A673 (cell line): Measurements from ENCODE around the gene TTLL11. TPM values are rescaled to one million over a fixed set of nuclear protein-coding genes. Genes with fewer than 3 reads are reported as not detected.
A peak's percentile ranks its signal among the peaks of the same experiment; 100 is the strongest.

Experiments used
- BruUV-seq: library from RNA; stranded (reverse); fragments of 400-500 nt; replicated peaks from 2 replicates; lab custom pipeline; 2021; lab: Mats Ljungman, UMichigan
- CTCF ChIA-PET: fragments of 300-600 bp; sonication (Branson Sonifier 250); formaldehyde crosslinking; loops from one replicate; lab custom pipeline; 2022; ENCODE audit warnings: antibody characterized with exemption; lab: Charles Lee
- POLR2A ChIA-PET: fragments of 300-600 bp; sonication (Branson Sonifier 250); formaldehyde crosslinking; loops from one replicate; lab custom pipeline; 2022; ENCODE audit warnings: antibody characterized with exemption; ENCODE audit not compliant: low non-redundant PET; lab: Charles Lee
- DNase-seq: peaks from one replicate; pipeline ENCODE4 v3.0.0-alpha.2; 2015; ENCODE audit warnings: low spot score
- H3K27ac ChIP-seq: fragments of 200-600 bp; sonication (generic); 2 replicates; pipeline ENCODE4 v1.5.1; 2016; ENCODE audit warnings: mixed run types, low read depth, mild to moderate bottlenecking, mixed read lengths, antibody characterized with exemption, low read length; ENCODE audit not compliant: poor library complexity, severe bottlenecking
- H3K27me3 ChIP-seq: fragments of 200-600 bp; sonication (generic); replicated peaks from 2 replicates; pipeline ENCODE4 v1.6.1; 2017; ENCODE audit warnings: mixed run types, low read depth, mild to moderate bottlenecking, mixed read lengths, antibody characterized with exemption, low read length; ENCODE audit not compliant: insufficient read depth, poor library complexity
- H3K36me3 ChIP-seq: fragments of 200-600 bp; sonication (generic); 2 replicates; pipeline ENCODE4 v1.6.1; 2016; ENCODE audit warnings: mixed run types, mild to moderate bottlenecking, mixed read lengths, antibody characterized with exemption, low read length; ENCODE audit not compliant: insufficient read depth, poor library complexity, severe bottlenecking
- H3K4me1 ChIP-seq: fragments of 200-600 bp; sonication (generic); 2 replicates; pipeline ENCODE4 v1.6.1; 2017; ENCODE audit warnings: mixed run types, mild to moderate bottlenecking, mixed read lengths, antibody characterized with exemption, low read length; ENCODE audit not compliant: insufficient read depth, poor library complexity, severe bottlenecking
- H3K4me3 ChIP-seq: fragments of 200-600 bp; sonication (generic); 2 replicates; pipeline ENCODE4 v1.5.1; 2016; ENCODE audit warnings: low read depth, mixed run types, mild to moderate bottlenecking, mixed read lengths, low read length; ENCODE audit not compliant: poor library complexity, severe bottlenecking
- H3K9me3 ChIP-seq: fragments of 200-600 bp; sonication (generic); 2 replicates; pipeline ENCODE4 v1.6.1; 2016; ENCODE audit warnings: mixed run types, low read depth, mild to moderate bottlenecking, mixed read lengths, antibody characterized with exemption, low read length; ENCODE audit not compliant: poor library complexity, severe bottlenecking
- EZH2 ChIP-seq: fragments of 200-600 bp; sonication (generic); IDR thresholded peaks from 2 replicates; pipeline ENCODE4 v1.6.1; 2017; ENCODE audit warnings: borderline replicate concordance, low read depth, mild to moderate bottlenecking, mixed read lengths, antibody characterized with exemption, low read length; ENCODE audit not compliant: poor library complexity, severe bottlenecking
- intact Hi-C: fragments of 100-400 bp; cut with micrococcal nuclease; formaldehyde crosslinking; loops from one replicate; pipeline ENCODE4 v1.10.0; 2022; ENCODE audit not compliant: unreplicated experiment
- total RNA-seq: library from RNA; stranded (reverse); gene quantifications from 2 replicates; pipeline ENCODE4 v1.2.3, GENCODE V29; 2021
- TF ChIP-seq, protein P1 (sequence below): fragments of 300-800, 200-600 bp; sonication (generic); conservative IDR thresholded peaks from 2 replicates; pipeline ENCODE4 v1.5.1; 2017; ENCODE audit warnings: low read depth, mild to moderate bottlenecking, antibody characterized with exemption, low read length, moderate library complexity, mixed read lengths

TTLL11 gene
- total RNA-seq, 1 experiment from 2014 or later: 3.0 TPM

GRCh38 chr9:121860744-121861143 lies 232.4 kb downstream of the TTLL11 start:
- POLR2A ChIA-PET: no interaction called here
- Histone ChIP-seq H3K27ac (no peak overlapping the region), H3K9me3 (no peaks in the 10 kb centered on the region), H3K4me3 (no peak overlapping the region), H3K4me1 (peaks cover 4% of the 10 kb centered on the region), H3K36me3 (no peaks in the 10 kb centered on the region), H3K27me3 (no peaks in the 10 kb centered on the region)
- TF ChIP-seq, protein P1, sequence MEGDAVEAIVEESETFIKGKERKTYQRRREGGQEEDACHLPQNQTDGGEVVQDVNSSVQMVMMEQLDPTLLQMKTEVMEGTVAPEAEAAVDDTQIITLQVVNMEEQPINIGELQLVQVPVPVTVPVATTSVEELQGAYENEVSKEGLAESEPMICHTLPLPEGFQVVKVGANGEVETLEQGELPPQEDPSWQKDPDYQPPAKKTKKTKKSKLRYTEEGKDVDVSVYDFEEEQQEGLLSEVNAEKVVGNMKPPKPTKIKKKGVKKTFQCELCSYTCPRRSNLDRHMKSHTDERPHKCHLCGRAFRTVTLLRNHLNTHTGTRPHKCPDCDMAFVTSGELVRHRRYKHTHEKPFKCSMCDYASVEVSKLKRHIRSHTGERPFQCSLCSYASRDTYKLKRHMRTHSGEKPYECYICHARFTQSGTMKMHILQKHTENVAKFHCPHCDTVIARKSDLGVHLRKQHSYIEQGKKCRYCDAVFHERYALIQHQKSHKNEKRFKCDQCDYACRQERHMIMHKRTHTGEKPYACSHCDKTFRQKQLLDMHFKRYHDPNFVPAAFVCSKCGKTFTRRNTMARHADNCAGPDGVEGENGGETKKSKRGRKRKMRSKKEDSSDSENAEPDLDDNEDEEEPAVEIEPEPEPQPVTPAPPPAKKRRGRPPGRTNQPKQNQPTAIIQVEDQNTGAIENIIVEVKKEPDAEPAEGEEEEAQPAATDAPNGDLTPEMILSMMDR: no peak
- no peak for TF ChIP-seq EZH2
- intact Hi-C loops: no loop called here
- CTCF ChIA-PET: no interaction called here
- peak; percentile 11 for DNase-seq
- BruUV-seq: no TSS peak

DNA sequence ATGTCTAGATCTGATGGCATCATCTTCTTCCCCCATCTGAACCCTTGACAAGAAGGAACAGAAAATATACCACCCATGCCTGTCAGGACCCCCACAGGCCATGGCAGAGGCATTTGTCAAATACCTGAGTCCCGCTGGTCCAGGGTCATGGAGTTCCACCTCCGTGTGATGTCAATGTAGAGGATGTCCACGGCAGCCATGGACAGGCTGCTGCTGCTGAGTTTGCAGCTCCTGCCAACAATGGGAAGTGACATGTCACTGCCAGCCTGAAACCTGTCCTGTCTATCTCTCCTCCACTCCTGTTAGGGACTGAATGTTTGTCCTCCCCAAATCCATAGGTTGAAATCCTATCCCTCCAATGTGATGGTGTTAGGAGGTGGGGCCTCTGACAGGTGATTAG lies 232.9 kb downstream of the TTLL11 start:
- H3K36me3 ChIP-seq: no peaks in the 10 kb centered on the region
- intact Hi-C loops: no loop called here
- no TSS peak for BruUV-seq
- peaks cover 4% of the 10 kb centered on the region for H3K4me1 ChIP-seq
- DNase-seq: no peak
- no peaks in the 10 kb centered on the region for H3K9me3 ChIP-seq
- TF ChIP-seq, protein P1: no peak
- TF ChIP-seq EZH2: no peak
- CTCF ChIA-PET: no interaction called here
- no peak overlapping the region for H3K4me3 ChIP-seq
- no peak overlapping the region for H3K27ac ChIP-seq
- H3K27me3 ChIP-seq: no peaks in the 10 kb centered on the region
- POLR2A ChIA-PET: no interaction called here

GRCh38 chr9:121859646-121860045 lies 233.5 kb downstream of the TTLL11 start:
- Histone ChIP-seq H3K27me3 (no peaks in the 10 kb centered on the region), H3K4me3 (no peak overlapping the region), H3K36me3 (no peaks in the 10 kb centered on the region), H3K9me3 (no peaks in the 10 kb centered on the region), H3K27ac (no peak overlapping the region), H3K4me1 (peaks cover 4% of the 10 kb centered on the region)
- intact Hi-C loops: no loop called here
- ChIA-PET CTCF (no interaction called here), POLR2A (no interaction called here)
- DNase-seq: no peak
- no TSS peak for BruUV-seq
- TF ChIP-seq, protein P1: no peak
- TF ChIP-seq EZH2: no peak
